ENCODE results near the gene OSTN. TPM values are rescaled to one million over a fixed set of nuclear protein-coding genes. Genes with fewer than 3 reads are reported as not detected.
"Not testable (repeated sequence)": the region's sequence is repeated elsewhere in the genome, so short reads cannot be mapped to it uniquely, and the experiment has no call there.

Gene OSTN
- total RNA-seq, 1 donor from 2014 or later = 122 TPM

DNA sequence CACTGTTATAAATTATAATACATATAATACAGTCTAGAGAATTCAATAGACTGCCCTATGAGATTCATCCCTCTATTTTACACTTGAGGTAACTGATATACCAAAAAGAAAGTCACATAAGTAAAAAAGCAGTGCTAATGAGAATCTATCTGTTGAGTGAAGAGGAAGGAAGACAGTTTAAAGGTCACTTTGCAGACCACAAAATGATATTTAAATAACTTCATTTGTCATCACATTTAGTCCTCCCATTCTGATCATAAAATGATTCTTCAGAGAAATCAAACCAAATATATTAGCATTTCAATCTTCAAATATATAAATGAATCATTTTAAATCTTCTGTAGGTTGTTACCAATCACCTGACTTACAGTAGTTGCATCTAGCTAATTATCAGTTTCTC is 69.7 kb downstream of the OSTN start:
- DNase-seq = no peak

- DNase-seq = no peak
Observed at GRCh38 chr3:191269289-191270085, 70.4 kb downstream of the OSTN start.

DNA sequence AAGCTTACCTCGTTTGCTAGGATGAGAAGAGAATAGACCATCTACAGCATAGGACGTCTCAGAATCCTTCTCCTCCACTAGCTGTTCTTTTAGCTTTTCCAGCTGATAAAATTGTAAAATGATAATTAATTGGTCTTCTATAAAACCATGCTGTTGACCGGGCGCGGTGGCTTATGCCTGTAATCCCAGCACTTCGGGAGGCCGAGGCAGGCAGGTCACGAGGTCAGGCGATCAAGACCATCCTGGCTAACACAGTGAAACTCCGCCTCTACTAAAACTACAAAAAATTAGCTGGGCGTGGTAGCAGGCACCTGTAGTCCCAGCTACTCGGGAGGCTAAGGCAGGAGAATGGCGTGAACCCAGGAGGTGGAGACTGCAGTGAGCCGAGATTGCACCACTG is 76.2 kb downstream of the OSTN start:
- DNase-seq = not testable (repeated sequence)

GRCh38 chr3:191275751-191276150 is 76.7 kb downstream of the OSTN start:
- no peak for DNase-seq

GRCh38 chr3:191280111-191280510 is 81.1 kb downstream of the OSTN start:
- no peak for DNase-seq

DNA sequence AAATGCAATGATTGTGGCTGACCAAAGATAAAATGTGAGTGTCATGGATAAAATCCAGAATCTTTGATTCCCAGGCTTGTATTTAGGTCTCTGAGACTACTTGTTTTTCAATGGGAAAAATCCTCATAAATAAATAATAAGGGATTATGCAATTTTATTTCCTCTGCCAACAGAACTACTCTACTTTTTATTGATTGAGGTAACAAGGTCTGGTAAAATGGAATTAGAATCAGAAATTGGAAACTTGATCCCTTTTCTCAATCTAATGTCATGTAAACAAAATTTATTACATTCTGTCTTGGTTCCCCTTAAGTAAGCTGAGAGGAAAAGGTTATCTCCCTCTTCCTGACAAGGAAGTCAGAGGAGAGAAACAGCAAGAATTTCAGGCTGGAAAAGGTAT is 81.8 kb downstream of the OSTN start:
- no peak for DNase-seq

DNA sequence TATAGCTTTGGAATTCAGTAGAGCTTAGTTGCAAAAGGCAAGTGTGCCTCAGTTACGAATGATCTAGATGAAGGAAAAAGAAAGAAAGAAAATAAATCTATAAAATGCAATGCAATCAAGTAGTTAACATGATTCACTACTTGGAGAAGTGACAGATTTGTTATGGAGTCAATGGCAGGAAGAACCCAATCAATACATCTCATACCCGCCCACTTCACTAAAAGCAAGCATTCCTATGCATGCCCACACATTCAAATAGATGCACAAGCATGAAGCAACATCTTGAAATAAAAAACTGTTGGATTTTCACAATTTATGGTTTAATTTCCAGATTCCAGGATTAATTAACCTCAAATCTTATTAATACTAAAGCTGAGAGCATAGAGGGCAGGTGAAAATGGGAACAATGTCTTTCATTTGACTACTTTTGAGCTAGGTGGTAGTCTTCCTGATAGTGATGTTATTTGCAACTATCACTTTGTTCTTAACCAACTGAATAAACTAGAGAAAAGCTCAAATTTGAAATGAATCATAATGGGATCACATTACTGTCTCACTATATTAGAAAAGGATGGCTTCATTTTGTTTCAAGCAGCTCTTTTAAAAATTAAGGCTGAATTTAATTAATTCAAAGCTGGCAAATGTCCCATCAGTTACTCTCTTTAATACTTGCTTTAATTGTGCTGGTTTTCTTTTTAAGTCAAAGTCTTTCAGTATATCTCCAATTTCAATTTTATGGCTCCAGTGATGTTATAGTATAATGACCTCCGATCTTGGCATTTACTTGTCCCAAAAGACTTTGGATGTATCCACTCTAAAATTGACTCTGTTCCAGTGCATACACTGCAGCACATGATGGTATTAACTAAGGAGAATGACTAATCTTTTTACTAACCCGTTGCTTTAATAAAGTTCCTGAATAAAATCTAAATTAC is 83.5 kb downstream of the OSTN start:
- no peak for DNase-seq

DNA sequence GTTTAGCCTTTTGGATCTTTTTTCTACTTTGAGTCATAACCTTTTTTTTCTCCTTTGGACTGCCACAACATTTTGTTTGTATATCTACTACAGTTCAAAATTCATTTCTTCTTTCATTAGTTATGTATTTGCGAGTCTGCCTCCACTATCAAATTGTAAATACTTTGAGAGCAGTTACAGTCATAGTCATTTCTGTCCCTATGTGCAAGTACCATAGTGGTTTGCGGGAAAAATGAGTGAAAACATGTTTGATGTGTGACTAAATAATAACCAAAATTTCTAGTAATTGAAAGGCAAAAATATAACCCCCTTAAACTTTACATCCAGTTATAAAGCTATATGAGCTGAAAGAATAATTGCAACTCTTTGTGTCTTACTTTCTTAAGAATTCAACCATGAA is 84.4 kb downstream of the OSTN start:
- no peak for DNase-seq

- no peak for DNase-seq
Observed at GRCh38 chr3:191290311-191291025, 91.4 kb downstream of the OSTN start.

DNA sequence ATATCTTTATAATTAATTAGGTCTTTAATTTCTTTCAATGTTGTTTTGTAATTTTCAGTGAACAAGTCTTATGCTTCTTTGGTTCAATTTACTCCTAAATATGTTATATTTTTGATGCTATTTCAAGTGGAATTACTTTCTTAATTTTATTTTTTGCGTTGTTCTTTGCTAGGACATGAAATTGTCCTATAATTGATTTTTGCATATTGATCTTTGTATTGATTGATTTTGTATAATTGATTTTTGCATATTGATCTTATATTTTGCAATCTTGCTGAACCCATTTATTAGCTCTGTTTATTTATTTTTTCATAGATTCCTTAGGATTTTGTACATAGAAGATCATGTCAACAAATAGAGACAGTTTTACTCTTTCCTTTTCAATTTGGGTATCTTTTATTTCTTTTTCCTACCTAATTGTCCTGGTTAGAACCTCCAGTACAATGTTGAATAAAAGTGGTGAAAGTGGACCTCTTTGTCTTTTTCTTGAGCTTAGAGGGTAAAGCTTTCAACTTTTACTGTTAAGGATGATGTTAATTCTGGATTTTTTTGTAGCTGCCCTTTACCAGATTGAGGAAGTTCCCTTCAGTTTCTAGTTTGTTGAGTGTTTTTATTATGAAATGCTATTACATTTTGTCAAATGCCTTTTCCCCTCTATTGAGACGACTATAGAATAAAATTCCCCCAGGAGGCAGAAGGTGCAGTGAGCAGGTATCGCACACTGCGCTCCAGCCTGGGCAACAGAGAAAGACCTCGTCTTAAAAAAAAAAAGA is 93.4 kb downstream of the OSTN start:
- DNase-seq = no peak

GRCh38 chr3:191294291-191294690 is 95.2 kb downstream of the OSTN start:
- no peak for DNase-seq

DNA sequence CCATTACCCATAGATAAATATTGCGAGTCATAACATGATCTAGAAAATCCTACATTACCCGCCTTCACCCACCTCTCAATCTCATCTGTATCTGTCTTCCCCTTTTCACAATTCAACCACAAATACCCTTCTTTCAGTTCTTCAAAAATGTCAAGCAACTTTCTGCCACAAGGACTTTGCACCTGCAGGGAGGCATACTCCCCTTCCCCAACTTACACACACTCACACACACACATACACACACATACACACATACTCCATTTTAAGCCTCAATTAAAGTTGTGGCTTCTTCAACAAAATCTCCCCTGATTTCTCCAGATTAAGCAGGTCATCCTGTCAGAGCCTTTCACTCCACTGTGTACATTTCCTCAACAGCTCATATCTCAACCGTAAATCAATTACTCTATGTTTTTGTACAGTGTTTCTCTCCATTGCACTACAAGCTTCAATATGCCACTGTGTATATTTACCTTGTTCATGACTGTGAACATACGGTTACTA is 97.0 kb downstream of the OSTN start:
- no peak for DNase-seq

- DNase-seq = no peak
Observed at GRCh38 chr3:191298846-191299245, 99.8 kb downstream of the OSTN start.

DNA sequence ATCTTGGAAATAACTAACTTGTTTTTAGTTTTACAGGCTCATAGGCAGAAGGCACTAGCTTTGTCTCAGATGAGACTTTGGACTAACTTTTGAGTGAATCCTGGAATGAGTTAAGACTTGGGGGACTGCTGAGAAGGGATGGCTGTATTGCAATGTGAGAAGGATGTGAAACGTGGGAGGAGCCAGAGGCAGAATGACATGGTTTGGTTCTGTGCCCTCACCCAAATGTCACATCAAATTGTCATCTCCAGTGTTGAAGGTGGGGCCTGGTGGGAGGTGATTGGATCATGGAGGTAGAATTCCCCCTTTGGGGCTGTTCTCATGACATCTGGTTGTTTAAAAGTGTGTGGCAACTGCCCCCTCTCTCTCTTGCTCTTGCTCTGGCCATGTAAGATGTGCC is 101.4 kb downstream of the OSTN start:
- DNase-seq = no peak

DNA sequence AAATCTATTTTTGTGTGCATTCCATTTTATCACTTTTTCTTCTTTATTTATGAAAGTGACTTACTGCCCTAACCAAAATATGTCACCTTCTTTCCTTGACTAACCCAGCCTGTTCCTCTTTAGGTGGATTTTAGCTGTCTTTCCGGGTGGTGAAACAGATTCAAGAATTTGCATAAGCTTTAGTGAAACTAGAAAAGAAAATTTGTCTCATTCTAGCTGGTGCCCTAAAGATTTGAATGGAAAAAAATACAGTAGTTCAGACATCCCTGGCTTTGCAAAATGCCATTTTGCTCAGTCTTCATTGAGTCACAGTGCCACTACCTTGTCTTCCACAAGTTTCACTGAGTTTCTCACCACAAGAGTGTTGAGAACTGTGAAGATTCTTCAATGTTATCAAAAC is 102.0 kb downstream of the OSTN start:
- no peak for DNase-seq

GRCh38 chr3:191301782-191302411 is 102.9 kb downstream of the OSTN start:
- DNase-seq = no peak

DNA sequence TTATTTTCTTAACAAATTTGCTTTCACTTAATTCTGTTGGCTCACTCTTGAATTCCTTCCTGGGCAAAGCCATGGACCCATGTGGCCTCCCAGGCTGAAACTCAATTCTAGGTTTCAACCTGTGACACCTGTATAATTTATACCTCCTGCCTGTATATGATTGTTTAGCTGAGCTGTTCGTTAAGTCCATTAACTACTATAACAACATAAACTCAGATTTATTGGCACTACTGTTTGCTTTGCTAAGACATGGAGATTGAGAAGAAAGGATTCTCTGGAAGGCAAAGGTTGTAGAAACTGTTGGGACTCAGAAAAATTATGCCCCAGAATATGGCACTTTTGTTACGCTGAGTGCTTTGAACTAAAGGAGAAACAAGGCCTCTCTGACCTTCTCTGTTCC is 103.4 kb downstream of the OSTN start:
- DNase-seq = no peak

DNA sequence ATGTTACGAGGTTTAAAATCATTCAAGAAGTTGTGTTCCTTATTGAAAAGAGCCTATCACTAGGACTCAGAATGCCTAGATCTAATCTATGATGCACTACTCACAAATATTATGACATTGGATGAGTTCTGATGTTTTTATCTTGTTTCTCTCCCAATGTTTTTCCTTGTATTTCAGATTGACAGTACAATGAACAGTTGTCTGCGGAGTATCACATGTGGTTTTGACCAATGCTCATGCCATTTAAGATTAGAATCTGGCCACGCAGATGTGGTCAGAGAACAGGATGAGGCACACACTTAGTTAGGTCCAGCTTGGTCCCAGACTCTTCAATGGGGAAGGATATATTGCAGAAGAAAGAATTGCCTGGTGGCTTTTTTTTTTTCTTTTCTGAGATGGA is 104.6 kb downstream of the OSTN start:
- no peak for DNase-seq

- DNase-seq = no peak
Observed at GRCh38 chr3:191306428-191306827, 107.4 kb downstream of the OSTN start.

DNA sequence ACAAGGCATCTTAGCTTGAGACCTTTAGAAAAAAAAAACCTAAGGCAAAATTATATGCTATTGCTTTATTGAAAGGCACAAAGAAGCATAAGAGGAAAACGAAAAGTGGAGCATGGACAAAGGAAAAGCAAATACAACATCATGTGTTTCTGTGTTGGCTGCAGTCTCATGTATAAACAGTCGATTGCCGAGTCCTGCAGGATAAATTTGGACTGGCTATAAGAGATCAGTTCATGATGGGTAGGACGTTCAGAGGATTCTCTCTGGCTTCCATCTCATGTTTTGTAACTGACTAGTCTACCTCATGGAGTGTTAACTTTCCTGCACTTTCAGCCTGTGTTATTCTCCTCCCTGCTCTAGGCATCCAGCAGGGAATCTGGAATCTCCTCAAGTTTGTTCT is 108.3 kb downstream of the OSTN start:
- DNase-seq = no peak

DNA sequence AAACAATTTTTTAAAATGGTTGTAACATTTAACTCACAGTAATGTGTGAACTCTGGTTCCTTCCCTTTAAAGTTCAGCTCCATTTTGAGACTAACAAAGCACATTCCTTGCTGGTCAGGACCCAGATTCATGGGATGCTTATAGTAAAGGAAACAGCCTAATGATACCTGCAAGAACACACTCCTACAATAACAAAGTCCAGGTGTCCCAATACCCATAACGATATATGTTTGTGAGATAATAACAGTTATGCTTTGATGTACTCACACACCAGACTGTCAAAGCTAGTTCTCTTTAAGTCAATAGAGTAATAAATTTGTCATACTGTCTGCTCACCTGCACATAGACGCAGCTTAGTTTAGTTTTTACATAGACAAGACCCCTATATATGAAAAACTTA is 114.3 kb downstream of the OSTN start:
- no peak for DNase-seq

All from occipital lobe (tissue), 2 donors.